Neuronal stem cell (in vitro differentiated cells): Measurements from ENCODE around the gene KLRC2.

Experiments
- DNase-seq: peaks from one replicate; pipeline ENCODE4 v3.0.0-alpha.2; 2013; ENCODE audit warnings: low spot score
- H2AFZ ChIP-seq: one replicate; pipeline ENCODE4 v1.6.1; 2013; ENCODE audit warnings: mild to moderate bottlenecking, low read length, inconsistent platforms
- H2AK5ac ChIP-seq: 2 replicates; pipeline ENCODE4 v1.6.1; 2013; ENCODE audit warnings: low read depth, mild to moderate bottlenecking, inconsistent platforms, low read length, moderate library complexity, mixed read lengths
- H2BK120ac ChIP-seq: 2 replicates; pipeline ENCODE4 v1.6.1; 2013; ENCODE audit warnings: low read depth, mild to moderate bottlenecking, inconsistent platforms, low read length, moderate library complexity, mixed read lengths
- H2BK12ac ChIP-seq: one replicate; pipeline ENCODE4 v1.6.1; 2013; ENCODE audit warnings: low read length, inconsistent platforms
- H2BK15ac ChIP-seq: 2 replicates; pipeline ENCODE4 v1.6.1; 2013; ENCODE audit warnings: mild to moderate bottlenecking, low read length, inconsistent platforms, mixed read lengths
- H2BK5ac ChIP-seq: one replicate; pipeline ENCODE4 v1.6.1; 2013; ENCODE audit warnings: inconsistent platforms, mild to moderate bottlenecking, low read length, moderate library complexity
- H3K14ac ChIP-seq: one replicate; pipeline ENCODE4 v1.6.1; 2013; ENCODE audit warnings: low read length, inconsistent platforms
- H3K18ac ChIP-seq: 2 replicates; pipeline ENCODE4 v1.6.1; 2013; ENCODE audit warnings: low read length, inconsistent platforms
- H3K23ac ChIP-seq: 2 replicates; pipeline ENCODE4 v1.6.1; 2013; ENCODE audit warnings: low read depth, mild to moderate bottlenecking, mixed read lengths, low read length, inconsistent platforms; ENCODE audit not compliant: poor library complexity
- H3K27ac ChIP-seq: replicated peaks from 3 replicates; pipeline ENCODE4 v1.5.1; 2013; ENCODE audit warnings: low read length, inconsistent platforms
- H3K27me3 ChIP-seq, 3 experiments: 2 replicates each; pipeline ENCODE4 v1.6.1; 2013; ENCODE audit warnings: low read length in 3 of 3, mild to moderate bottlenecking in 2 of 3, inconsistent platforms in 1 of 3, low read depth in 1 of 3, mixed read lengths in 1 of 3, moderate library complexity in 1 of 3; ENCODE audit not compliant: control insufficient read depth in 3 of 3, insufficient read depth in 3 of 3
- H3K36me3 ChIP-seq, 2 donors: replicated peaks in 1 of 2; 2 replicates each; pipeline ENCODE4 v1.6.1; 2013; ENCODE audit warnings: low read length in 2 of 2; ENCODE audit not compliant: control insufficient read depth in 2 of 2, insufficient read depth in 2 of 2
- H3K4ac ChIP-seq: 2 replicates; pipeline ENCODE4 v1.6.1; 2013; ENCODE audit warnings: inconsistent platforms, mild to moderate bottlenecking, low read length, moderate library complexity
- H3K4me1 ChIP-seq, 2 donors: 1 replicate in 1 of 2; 2 replicates in 1 of 2; pipeline ENCODE4 v1.6.1; 2013; ENCODE audit warnings: low read length in 2 of 2, low read depth in 1 of 2; ENCODE audit not compliant: control insufficient read depth in 2 of 2, insufficient read depth in 1 of 2
- H3K4me2 ChIP-seq: one replicate; pipeline ENCODE4 v1.6.1; 2013; ENCODE audit warnings: mild to moderate bottlenecking, low read length, inconsistent platforms; ENCODE audit not compliant: insufficient read depth, poor library complexity, severe bottlenecking
- H3K4me3 ChIP-seq, 2 donors: 2 replicates each; pipeline ENCODE4 v1.5.1; 2013; ENCODE audit warnings: low read length in 2 of 2, mild to moderate bottlenecking in 2 of 2, inconsistent platforms in 1 of 2, moderate library complexity in 1 of 2
- H3K79me1 ChIP-seq: one replicate; pipeline ENCODE4 v1.6.1; 2013; ENCODE audit warnings: low read depth, mild to moderate bottlenecking, inconsistent platforms, low read length, moderate library complexity
- H3K9ac ChIP-seq: one replicate; pipeline ENCODE4 v1.6.1; 2013; ENCODE audit warnings: mild to moderate bottlenecking, low read depth, low read length, inconsistent platforms; ENCODE audit not compliant: poor library complexity
- H3K9me3 ChIP-seq, 2 donors: replicated peaks in 1 of 2; 2 replicates each; pipeline versions ENCODE3 to v1.6.1; 2013; ENCODE audit warnings: low read length in 2 of 2, mild to moderate bottlenecking in 2 of 2, inconsistent platforms in 1 of 2, low read depth in 1 of 2, mixed read lengths in 1 of 2, moderate library complexity in 1 of 2; ENCODE audit not compliant: control insufficient read depth in 2 of 2, insufficient read depth in 1 of 2
- H4K8ac ChIP-seq: one replicate; pipeline ENCODE4 v1.6.1; 2013; ENCODE audit warnings: low read depth, mild to moderate bottlenecking, inconsistent platforms, low read length, moderate library complexity
- H4K91ac ChIP-seq: one replicate; pipeline ENCODE4 v1.6.1; 2013; ENCODE audit warnings: low read length, low read depth, mild to moderate bottlenecking, inconsistent platforms; ENCODE audit not compliant: poor library complexity
- WGBS, 2 donors: extraction: QIAGEN DNeasy Blood & Tissue Kit; methylation state at CpG; one replicate each; pipeline ENCODE4 v1.1.7; 2013; ENCODE audit warnings: missing lambda C conversion rate in 2 of 2, mixed read lengths in 1 of 2; ENCODE audit not compliant: insufficient read length in 2 of 2, insufficient replicate concordance in 1 of 2; ENCODE audit errors: extremely low coverage in 2 of 2; 5-methylcytosine and 5-hydroxymethylcytosine counted together

KLRC2 gene

DNA sequence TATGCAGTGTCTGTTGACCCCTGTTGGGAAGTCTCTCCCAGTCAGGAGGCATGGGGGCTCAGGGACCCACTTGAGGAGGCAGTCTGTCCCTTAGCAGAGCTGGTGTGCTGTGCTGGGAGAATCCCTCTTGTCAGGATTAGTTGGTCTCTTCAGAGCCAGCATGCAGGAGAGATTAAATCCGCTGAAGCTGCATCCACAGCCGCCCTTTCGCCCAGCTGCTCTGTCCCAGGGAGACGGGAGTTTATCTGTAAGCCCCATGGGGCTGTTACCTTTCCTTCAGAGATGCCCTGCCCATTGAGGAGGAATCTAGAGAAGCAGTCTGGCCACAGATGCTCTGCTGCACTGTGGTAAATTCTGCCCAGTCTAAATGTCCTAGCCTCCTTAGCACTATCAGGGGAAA is 30.5 kb upstream of the KLRC2 start:
- Histone ChIP-seq H2BK5ac (no peak overlapping the region), H3K4me1 (no peaks in the 10 kb centered on the region), H3K36me3 (no peaks in the 10 kb centered on the region), H3K9me3 (no peaks in the 10 kb centered on the region), H3K18ac (no peak overlapping the region), H3K4me2 (no peak overlapping the region), H3K9ac (no peak overlapping the region), H2BK120ac (no peak overlapping the region), H2BK12ac (no peak overlapping the region), H3K4me3 (no peak overlapping the region), H3K27me3 (no peaks in the 10 kb centered on the region), H4K8ac (no peak overlapping the region), H2BK15ac (no peak overlapping the region), H3K23ac (no peak overlapping the region), H4K91ac (no peak overlapping the region), H2AFZ (no peak overlapping the region), H3K14ac (no peak overlapping the region), H3K79me1 (no peaks in the 10 kb centered on the region), H3K27ac (no peak overlapping the region), H3K4ac (no peak overlapping the region), H2AK5ac (no peak overlapping the region)
- no CpG with 5 or more reads among the region's 4 CpGs for WGBS, 2 donors
- DNase-seq = no peak

DNA sequence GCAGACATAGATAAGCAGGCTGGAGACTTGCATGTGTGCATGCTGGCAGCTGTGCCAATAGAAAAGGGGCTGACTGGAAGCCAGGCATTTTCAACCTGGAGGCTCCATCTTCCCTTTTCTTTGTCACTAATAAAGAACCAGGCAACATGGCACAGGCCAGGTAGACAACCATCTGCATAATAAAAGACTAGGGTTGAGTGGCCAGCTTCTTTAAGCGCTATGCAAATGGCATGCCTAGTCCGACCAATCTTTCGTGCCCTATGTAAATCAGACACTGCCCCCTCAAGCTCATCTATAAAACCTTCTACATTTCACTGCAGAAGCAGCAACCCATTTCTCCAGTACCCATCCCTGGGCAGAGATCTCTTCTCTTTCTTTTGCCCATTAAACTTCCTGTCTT is 21.9 kb upstream of the KLRC2 start:
- H3K27me3 ChIP-seq = no peaks in the 10 kb centered on the region
- H2AK5ac ChIP-seq = no peak overlapping the region
- no peak overlapping the region for H3K23ac ChIP-seq
- H3K18ac ChIP-seq = no peak overlapping the region
- no peak overlapping the region for H3K4me3 ChIP-seq
- WGBS, 2 donors = no CpG with 5 or more reads among the region's 3 CpGs
- no peak overlapping the region for H2BK5ac ChIP-seq
- H3K4ac ChIP-seq = no peak overlapping the region
- H3K4me1 ChIP-seq = no peaks in the 10 kb centered on the region
- no peak overlapping the region for H2BK12ac ChIP-seq
- peaks cover 0 to 7% of the 10 kb centered on the region in 2 donors for H3K9me3 ChIP-seq
- no peaks in the 10 kb centered on the region for H3K36me3 ChIP-seq
- H3K4me2 ChIP-seq = no peak overlapping the region
- no peak overlapping the region for H4K91ac ChIP-seq
- H2BK120ac ChIP-seq = no peak overlapping the region
- H3K14ac ChIP-seq = no peak overlapping the region
- no peak overlapping the region for H4K8ac ChIP-seq
- H3K27ac ChIP-seq = no peak overlapping the region
- H2AFZ ChIP-seq = no peak overlapping the region
- H3K79me1 ChIP-seq = no peaks in the 10 kb centered on the region
- H3K9ac ChIP-seq = no peak overlapping the region
- H2BK15ac ChIP-seq = no peak overlapping the region
- DNase-seq = no peak

DNA sequence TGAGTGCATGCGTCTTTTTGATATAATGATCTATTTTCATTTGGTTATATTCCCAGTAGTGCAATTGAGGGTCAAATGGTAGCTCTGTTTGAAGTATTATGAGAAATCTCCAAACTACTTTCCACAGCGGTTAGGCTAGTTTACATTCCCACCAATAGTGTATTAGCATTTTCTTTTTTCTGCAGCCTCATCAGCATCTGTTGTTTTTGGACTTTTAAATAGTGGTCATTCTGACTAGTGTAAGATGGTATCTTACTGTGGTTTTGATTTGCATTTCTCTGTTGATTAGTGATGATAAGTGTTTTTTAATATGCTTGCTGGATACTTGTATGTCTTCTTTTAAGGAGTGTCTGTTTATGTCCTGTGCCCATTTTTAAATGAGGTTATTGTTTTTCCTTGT is 21.0 kb upstream of the KLRC2 start:
- no peak overlapping the region for H3K18ac ChIP-seq
- no peaks in the 10 kb centered on the region for H3K4me1 ChIP-seq
- no peaks in the 10 kb centered on the region for H3K36me3 ChIP-seq
- no peak overlapping the region for H2BK120ac ChIP-seq
- H3K27me3 ChIP-seq = no peaks in the 10 kb centered on the region
- H3K4ac ChIP-seq = no peak overlapping the region
- H3K9me3 ChIP-seq = peaks cover 0 to 7% of the 10 kb centered on the region in 2 donors
- H2BK12ac ChIP-seq = no peak overlapping the region
- no peak overlapping the region for H2BK5ac ChIP-seq
- no peak overlapping the region for H3K4me2 ChIP-seq
- H3K9ac ChIP-seq = no peak overlapping the region
- H3K27ac ChIP-seq = no peak overlapping the region
- DNase-seq = no peak
- no peak overlapping the region for H2AK5ac ChIP-seq
- no peak overlapping the region for H4K91ac ChIP-seq
- H3K4me3 ChIP-seq = no peak overlapping the region
- H3K79me1 ChIP-seq = no peaks in the 10 kb centered on the region
- no peak overlapping the region for H4K8ac ChIP-seq
- WGBS, 2 donors = no CpG with 5 or more reads among the region's 2 CpGs
- no peak overlapping the region for H2AFZ ChIP-seq
- no peak overlapping the region for H2BK15ac ChIP-seq
- no peak overlapping the region for H3K14ac ChIP-seq
- no peak overlapping the region for H3K23ac ChIP-seq

DNA sequence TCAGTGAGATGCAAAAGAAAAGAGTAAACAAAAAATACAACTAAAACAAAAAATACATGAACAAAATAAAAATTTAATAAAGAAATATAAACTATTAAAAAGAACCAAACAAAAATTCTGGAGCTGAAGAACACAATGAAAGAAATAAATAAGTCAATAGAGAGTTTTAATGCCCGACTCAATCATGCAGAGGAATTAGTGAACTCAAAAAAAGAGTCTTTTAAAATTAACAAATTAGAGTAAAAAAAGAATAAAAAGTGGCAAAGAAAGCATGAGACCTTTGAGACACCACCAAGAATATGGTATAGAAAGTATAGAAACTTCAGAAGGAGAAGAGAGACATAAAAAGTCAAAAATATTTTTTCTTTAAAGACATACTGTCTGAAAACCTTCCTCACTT is 20.0 kb upstream of the KLRC2 start:
- Histone ChIP-seq H3K36me3 (no peaks in the 10 kb centered on the region), H3K23ac (no peak overlapping the region), H4K8ac (no peak overlapping the region), H3K4me2 (no peak overlapping the region), H3K27ac (no peak overlapping the region), H3K9me3 (peaks cover 0 to 7% of the 10 kb centered on the region in 2 donors), H2AFZ (no peak overlapping the region), H4K91ac (no peak overlapping the region), H2BK120ac (no peak overlapping the region), H3K4me1 (no peaks in the 10 kb centered on the region), H3K14ac (no peak overlapping the region), H3K4me3 (no peak overlapping the region), H3K18ac (no peak overlapping the region), H2BK12ac (no peak overlapping the region), H3K4ac (no peak overlapping the region), H3K79me1 (no peaks in the 10 kb centered on the region), H3K27me3 (no peaks in the 10 kb centered on the region), H3K9ac (no peak overlapping the region), H2BK15ac (no peak overlapping the region), H2BK5ac (no peak overlapping the region), H2AK5ac (no peak overlapping the region)
- WGBS, 2 donors = no CpG with 5 or more reads among the region's 1 CpG
- no peak for DNase-seq
